Measurements from ENCODE around the gene NAT10. TPM values are rescaled to one million over a fixed set of nuclear protein-coding genes. Genes with fewer than 3 reads are reported as not detected.
"Not testable (repeated sequence)": the region's sequence is repeated elsewhere in the genome, so short reads cannot be mapped to it uniquely, and the experiment has no call there.

NAT10 gene
- total RNA-seq, 2 donors from 2014 or later, result 22.6 to 38.2 TPM

DNA sequence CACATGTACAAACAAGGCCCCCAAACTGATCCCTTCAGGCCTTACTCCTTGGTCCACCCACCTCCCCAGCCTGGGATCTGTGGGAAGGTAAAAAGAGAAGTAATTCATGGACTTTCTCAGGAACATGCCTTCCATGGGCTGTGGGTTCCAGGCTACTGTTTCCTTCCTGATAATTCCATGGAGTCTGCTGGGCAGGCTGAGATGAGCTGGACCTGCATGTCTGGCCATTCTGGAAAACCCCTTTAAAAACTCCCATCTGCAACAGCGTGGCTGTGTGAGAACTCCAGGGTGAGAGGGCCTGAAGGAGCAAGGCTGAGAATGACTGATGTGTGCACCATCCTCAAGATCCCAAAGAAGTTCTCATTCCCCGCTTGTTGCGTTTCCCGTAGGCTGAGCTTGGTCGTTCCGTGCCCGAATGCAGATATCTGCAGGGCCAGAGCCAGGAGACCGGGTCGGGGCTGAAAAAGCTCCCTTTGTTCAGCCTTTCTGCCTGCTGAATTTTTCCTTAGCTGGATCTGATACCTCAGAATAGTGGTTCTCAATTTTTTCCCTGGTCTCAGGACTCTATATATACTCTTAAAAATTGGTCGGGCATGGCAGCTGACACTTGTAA lies 72.9 kb downstream of the NAT10 start:
- intact Hi-C loops (cut with DNase I), result loop anchor here (10.0 kb wide), 1 partner anchor 316 kb away; no protein-coding TSS in a partner anchor

DNA sequence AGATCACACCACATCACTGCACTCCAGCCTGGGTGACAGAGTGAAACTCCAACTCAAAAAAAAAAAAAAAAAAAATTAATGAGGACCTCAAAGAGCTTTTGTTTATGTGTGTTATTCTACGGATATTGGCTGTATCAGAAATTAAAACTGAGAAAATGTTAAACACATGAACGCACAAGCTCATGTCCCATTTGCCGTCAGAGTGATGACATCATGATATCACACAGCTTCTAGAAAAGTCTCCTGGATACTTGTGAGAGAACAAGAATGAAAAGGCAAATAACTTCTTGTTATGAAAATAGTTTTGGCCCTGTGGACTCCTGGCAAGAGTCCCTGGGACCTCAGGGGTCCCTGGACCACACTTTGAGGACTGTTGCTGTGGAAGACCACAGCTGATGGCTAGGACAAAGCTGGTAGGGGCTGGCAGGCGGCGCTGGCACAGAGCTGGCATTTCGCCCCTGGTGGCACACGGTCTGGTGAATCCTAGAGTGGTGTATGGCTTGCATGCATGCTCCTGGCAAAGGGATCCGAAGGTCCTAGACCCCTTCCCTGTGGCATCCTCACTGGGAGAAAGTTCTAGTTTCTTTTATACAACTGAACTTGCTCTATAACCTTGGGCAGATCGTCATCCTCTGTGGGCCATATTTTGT lies 73.7 kb downstream of the NAT10 start:
- peaks cover 8% of the 10 kb centered on the region for H3K4me1 ChIP-seq
- no peaks in the 10 kb centered on the region for H3K27me3 ChIP-seq
- H3K9me3 ChIP-seq, result no peaks in the 10 kb centered on the region
- intact Hi-C loops (cut with DNase I), result loop anchor here (10.0 kb wide), 1 partner anchor 316 kb away; no protein-coding TSS in a partner anchor
- H3K36me3 ChIP-seq (replicated peaks in 1 of 2; ENCODE audit: insufficient read depth in 1 of 2, low read depth in 2 of 2), result no peaks in the 10 kb centered on the region
- no peak overlapping the region for H3K4me3 ChIP-seq
- 81 to 88% methylated on average over 5 to 9 of the region's 9 CpGs for WGBS, 2 donors
- TF ChIP-seq, protein P1, sequence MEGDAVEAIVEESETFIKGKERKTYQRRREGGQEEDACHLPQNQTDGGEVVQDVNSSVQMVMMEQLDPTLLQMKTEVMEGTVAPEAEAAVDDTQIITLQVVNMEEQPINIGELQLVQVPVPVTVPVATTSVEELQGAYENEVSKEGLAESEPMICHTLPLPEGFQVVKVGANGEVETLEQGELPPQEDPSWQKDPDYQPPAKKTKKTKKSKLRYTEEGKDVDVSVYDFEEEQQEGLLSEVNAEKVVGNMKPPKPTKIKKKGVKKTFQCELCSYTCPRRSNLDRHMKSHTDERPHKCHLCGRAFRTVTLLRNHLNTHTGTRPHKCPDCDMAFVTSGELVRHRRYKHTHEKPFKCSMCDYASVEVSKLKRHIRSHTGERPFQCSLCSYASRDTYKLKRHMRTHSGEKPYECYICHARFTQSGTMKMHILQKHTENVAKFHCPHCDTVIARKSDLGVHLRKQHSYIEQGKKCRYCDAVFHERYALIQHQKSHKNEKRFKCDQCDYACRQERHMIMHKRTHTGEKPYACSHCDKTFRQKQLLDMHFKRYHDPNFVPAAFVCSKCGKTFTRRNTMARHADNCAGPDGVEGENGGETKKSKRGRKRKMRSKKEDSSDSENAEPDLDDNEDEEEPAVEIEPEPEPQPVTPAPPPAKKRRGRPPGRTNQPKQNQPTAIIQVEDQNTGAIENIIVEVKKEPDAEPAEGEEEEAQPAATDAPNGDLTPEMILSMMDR (IDR thresholded peaks at IDR 0.05), result no peak
- no peak for TF ChIP-seq POLR2A (IDR thresholded peaks at IDR 0.05)
- ATAC-seq (no peak), DNase-seq (no peak)
- no peak overlapping the region for H3K27ac ChIP-seq

More for the DNA sequence above, 72.9 kb downstream of the NAT10 start:
- no peaks in the 10 kb centered on the region for H3K27me3 ChIP-seq
- H3K9me3 ChIP-seq, result no peaks in the 10 kb centered on the region
- no peak overlapping the region for H3K4me3 ChIP-seq
- peaks cover 14% of the 10 kb centered on the region for H3K4me1 ChIP-seq
- no peak for ATAC-seq
- H3K36me3 ChIP-seq (replicated peaks in 1 of 2; ENCODE audit: insufficient read depth in 1 of 2, low read depth in 2 of 2), result no peaks in the 10 kb centered on the region
- WGBS, 2 donors, result 90 to 94% methylated on average over 10 of the region's 10 CpGs
- DNase-seq, result no peak
- H3K27ac ChIP-seq, result no peak overlapping the region
- no peak for TF ChIP-seq POLR2A (IDR thresholded peaks at IDR 0.05)
- TF ChIP-seq, protein P1 (IDR thresholded peaks at IDR 0.05), result no peak

DNA sequence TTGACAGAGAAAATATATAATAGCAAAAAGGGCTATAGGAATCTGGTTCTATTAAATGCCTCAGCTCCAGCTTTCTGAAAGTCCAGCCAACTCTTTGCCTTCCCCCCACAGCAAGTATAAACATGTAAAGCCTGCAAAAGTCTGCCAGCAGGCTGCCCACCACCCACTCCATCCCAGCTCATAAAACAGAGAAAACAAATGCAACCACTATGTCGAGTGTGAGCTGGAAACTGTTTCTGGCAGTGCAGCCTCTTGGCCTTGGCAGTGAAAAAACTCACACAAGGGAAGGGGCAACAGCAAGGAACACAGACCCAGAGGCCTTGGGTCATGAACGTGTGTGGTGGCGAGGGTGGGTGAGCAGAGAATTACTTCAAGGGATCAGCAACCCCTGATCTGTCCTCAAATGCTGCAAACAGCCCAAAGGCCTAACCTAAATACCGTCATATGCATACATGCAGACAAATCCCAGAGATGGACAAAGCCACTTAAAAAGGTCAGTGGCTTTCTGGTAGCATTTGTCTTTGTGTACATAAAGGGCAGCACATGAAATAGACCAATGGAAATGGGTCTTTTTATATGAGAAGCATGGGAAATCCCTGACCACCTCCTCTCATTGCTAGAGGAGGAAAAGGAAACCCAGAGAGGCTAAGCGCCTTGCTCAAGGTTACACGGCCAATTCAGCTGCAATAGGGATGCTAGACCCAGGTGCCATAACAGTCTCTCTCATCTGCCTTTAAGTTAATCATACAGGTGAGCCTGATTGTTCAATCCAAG lies 74.8 kb downstream of the NAT10 start:
- intact Hi-C loops (cut with DNase I), result no loop called here
- H3K9me3 ChIP-seq, result no peaks in the 10 kb centered on the region
- no peaks in the 10 kb centered on the region for H3K36me3 ChIP-seq (replicated peaks in 1 of 2; ENCODE audit: insufficient read depth in 1 of 2, low read depth in 2 of 2)
- 74 to 81% methylated on average over 6 of the region's 6 CpGs for WGBS, 2 donors
- ATAC-seq, result no peak
- no peaks in the 10 kb centered on the region for H3K27me3 ChIP-seq
- H3K4me1 ChIP-seq, result no peaks in the 10 kb centered on the region
- DNase-seq, result no peak
- TF ChIP-seq POLR2A (IDR thresholded peaks at IDR 0.05), result no peak
- TF ChIP-seq, protein P1 (IDR thresholded peaks at IDR 0.05), result no peak
- no peak overlapping the region for H3K27ac ChIP-seq
- H3K4me3 ChIP-seq, result no peak overlapping the region

DNA sequence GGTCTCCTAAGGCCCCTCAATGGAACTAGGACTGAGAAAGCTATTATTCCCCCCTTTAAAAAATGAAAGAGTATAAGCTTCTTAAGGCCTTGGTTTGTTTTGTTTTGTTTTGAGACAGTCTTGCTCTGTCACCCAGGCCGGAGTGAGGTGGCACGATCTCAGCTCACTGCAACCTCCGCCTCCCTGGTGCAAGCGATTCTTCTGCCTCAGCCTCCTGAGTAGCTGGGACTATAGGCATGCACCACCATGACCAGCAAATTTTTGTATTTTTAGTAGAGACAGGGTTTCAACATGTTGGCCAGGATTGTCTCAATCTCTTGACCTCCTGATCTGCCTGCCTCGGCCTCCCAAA lies 75.4 kb downstream of the NAT10 start:
- DNase-seq; H3K36me3 ChIP-seq (replicated peaks in 1 of 2; ENCODE audit: insufficient read depth in 1 of 2, low read depth in 2 of 2); H3K9me3 ChIP-seq; ATAC-seq; H3K4me1 ChIP-seq; intact Hi-C loops (cut with DNase I); H3K27me3 ChIP-seq; H3K27ac ChIP-seq; H3K4me3 ChIP-seq: not testable (repeated sequence)
- 70 to 86% methylated on average over 5 of the region's 5 CpGs for WGBS, 2 donors

DNA sequence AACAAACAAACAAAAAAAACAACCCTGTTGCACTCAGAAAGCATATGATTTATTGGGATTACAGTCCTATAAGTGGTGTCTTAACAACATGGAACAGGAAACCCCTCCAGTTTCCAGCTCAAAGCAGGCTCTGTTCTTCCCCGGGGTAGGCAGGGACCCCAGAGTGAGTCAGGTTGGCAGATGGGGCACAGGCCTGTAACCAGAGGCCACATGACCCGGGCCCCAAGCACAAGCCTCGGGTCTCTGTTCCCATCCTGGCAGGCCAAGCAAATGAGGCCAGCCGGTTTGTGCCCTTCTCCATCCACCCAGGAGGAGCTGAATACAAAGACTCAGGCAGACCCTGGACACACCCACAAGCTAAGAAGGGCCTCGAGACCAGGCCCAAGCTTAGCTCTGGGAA lies 75.8 kb downstream of the NAT10 start:
- H3K36me3 ChIP-seq (replicated peaks in 1 of 2; ENCODE audit: insufficient read depth in 1 of 2, low read depth in 2 of 2), result no peaks in the 10 kb centered on the region
- no peak for ATAC-seq
- no peaks in the 10 kb centered on the region for H3K4me1 ChIP-seq
- no peak overlapping the region for H3K27ac ChIP-seq
- no peak overlapping the region for H3K4me3 ChIP-seq
- no peak for DNase-seq
- intact Hi-C loops (cut with DNase I), result no loop called here
- no peaks in the 10 kb centered on the region for H3K9me3 ChIP-seq
- no peaks in the 10 kb centered on the region for H3K27me3 ChIP-seq
- whole genome bisulfite sequencing, 2 donors, result 71 to 82% methylated on average over 1 to 5 of the region's 5 CpGs
- TF ChIP-seq, protein P1 (IDR thresholded peaks at IDR 0.05), result no peak
